Measurements from ENCODE around the gene CDH13.
A peak's percentile ranks its signal among the peaks of the same experiment; 100 is the strongest.

The CDH13 gene

DNA sequence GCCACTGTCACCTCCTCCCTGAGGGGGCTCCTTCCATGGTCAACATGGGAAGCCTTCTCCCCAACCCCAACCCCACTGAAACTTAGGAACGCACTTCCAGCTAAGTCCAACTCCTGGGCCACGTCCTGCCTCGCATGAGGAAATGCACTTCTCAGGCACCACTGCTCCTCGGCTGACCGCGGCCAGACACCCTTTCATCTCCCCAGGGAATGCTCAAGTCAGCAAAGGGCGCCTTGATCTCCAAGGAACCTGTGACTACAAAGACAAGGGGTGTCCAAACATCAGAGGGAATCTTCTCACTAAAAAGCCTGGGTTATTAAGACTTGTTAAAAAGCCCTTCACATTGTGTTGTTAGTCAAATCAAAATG lies 1056.1 kb downstream of the CDH13 start:
- TF ChIP-seq EZH2phosphoT487 (IDR thresholded peaks at IDR 0.05; ENCODE audit: low read depth): no peak
- TF ChIP-seq, protein P1, sequence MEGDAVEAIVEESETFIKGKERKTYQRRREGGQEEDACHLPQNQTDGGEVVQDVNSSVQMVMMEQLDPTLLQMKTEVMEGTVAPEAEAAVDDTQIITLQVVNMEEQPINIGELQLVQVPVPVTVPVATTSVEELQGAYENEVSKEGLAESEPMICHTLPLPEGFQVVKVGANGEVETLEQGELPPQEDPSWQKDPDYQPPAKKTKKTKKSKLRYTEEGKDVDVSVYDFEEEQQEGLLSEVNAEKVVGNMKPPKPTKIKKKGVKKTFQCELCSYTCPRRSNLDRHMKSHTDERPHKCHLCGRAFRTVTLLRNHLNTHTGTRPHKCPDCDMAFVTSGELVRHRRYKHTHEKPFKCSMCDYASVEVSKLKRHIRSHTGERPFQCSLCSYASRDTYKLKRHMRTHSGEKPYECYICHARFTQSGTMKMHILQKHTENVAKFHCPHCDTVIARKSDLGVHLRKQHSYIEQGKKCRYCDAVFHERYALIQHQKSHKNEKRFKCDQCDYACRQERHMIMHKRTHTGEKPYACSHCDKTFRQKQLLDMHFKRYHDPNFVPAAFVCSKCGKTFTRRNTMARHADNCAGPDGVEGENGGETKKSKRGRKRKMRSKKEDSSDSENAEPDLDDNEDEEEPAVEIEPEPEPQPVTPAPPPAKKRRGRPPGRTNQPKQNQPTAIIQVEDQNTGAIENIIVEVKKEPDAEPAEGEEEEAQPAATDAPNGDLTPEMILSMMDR (IDR thresholded peaks at IDR 0.05; ENCODE audit: low read depth, low read length): no peak
- Histone ChIP-seq H2AFZ (ENCODE audit: low read depth, low read length) (no peak overlapping the region), H3K9ac (ENCODE audit: low read length) (no peak overlapping the region), H3K4me2 (ENCODE audit: low read length) (no peak overlapping the region), H4K20me1 (ENCODE audit: insufficient read depth, low read length) (no peaks in the 10 kb centered on the region), H3K27ac (ENCODE audit: low read length) (no peak overlapping the region), H3K4me1 (ENCODE audit: low read length) (no peaks in the 10 kb centered on the region), H3K27me3 (ENCODE audit: low read depth, low read length) (0 out of 2 replicates have a peak, but pooled peaks cover 7% of the 10 kb centered on the region), H3K36me3 (replicated peaks; ENCODE audit: low read depth, low read length) (no peaks in the 10 kb centered on the region), H3K9me3 (ENCODE audit: insufficient read depth, low read length) (no peaks in the 10 kb centered on the region), H3K79me2 (ENCODE audit: low read length) (no peaks in the 10 kb centered on the region), H3K4me3 (ENCODE audit: low read length) (no peak overlapping the region)

DNA sequence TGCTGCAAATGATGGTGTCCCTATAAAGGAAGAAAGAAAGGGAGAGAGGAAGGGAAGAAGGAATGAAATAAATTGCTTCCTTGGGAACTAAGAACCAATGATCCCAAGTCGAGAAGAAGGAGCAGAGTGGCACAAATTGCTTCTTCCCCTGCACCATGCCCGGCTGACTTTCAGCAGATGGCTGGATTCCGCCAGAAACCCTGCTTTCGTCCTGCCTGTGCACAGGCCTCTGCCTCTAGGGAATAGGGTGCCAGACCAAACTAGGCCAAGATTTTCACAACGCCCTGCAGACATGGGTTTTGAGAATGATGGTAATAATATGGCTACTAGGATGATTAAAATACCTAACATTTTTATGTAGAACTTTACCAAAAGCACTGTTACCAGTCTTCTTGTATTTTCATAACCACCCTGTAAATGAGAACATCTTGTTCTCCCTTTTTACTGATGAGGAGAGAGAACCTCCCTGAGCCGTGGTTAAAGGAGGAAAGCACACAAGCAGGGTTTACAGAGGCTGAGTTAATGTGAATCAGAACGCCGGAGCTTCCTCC lies 1058.9 kb downstream of the CDH13 start:
- H2AFZ ChIP-seq (ENCODE audit: low read depth, low read length): no peak overlapping the region
- H3K27ac ChIP-seq (ENCODE audit: low read length): no peak overlapping the region
- no peaks in the 10 kb centered on the region for H3K9me3 ChIP-seq (ENCODE audit: insufficient read depth, low read length)
- no peak overlapping the region for H3K4me2 ChIP-seq (ENCODE audit: low read length)
- no peaks in the 10 kb centered on the region for H3K27me3 ChIP-seq (ENCODE audit: low read depth, low read length)
- no peak for TF ChIP-seq EZH2phosphoT487 (IDR thresholded peaks at IDR 0.05; ENCODE audit: low read depth)
- TF ChIP-seq, protein P1 (IDR thresholded peaks at IDR 0.05; ENCODE audit: low read depth, low read length): no peak
- H3K4me3 ChIP-seq (ENCODE audit: low read length): no peak overlapping the region
- no peaks in the 10 kb centered on the region for H3K79me2 ChIP-seq (ENCODE audit: low read length)
- H4K20me1 ChIP-seq (ENCODE audit: insufficient read depth, low read length): no peaks in the 10 kb centered on the region
- H3K4me1 ChIP-seq (ENCODE audit: low read length): peaks cover 19% of the 10 kb centered on the region
- H3K9ac ChIP-seq (ENCODE audit: low read length): no peak overlapping the region
- no peaks in the 10 kb centered on the region for H3K36me3 ChIP-seq (replicated peaks; ENCODE audit: low read depth, low read length)

DNA sequence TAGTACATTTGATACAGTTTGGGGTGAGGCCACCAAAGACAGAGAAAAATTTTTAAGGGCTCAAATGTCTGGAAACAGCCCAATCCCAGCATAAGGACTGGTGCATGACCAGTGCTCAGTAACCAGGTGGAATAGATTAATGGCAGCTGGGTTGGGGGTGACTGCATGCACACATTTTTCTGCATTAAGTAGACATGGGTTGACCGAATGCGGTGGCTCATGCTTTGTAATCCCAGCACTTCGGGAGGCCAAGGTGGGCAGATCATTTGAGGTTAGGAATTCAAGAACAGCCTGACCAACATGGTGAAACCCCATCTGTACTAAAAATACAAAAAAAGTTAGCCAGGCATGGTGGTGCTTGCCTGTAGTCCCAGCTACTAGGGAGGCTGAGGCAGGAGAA lies 1060.0 kb downstream of the CDH13 start:
- H4K20me1 ChIP-seq (ENCODE audit: insufficient read depth, low read length): no peaks in the 10 kb centered on the region
- H3K27ac ChIP-seq (ENCODE audit: low read length): no peak overlapping the region
- H3K9me3 ChIP-seq (ENCODE audit: insufficient read depth, low read length): no peaks in the 10 kb centered on the region
- H3K36me3 ChIP-seq (replicated peaks; ENCODE audit: low read depth, low read length): no peaks in the 10 kb centered on the region
- H3K4me2 ChIP-seq (ENCODE audit: low read length): no peak overlapping the region
- H3K9ac ChIP-seq (ENCODE audit: low read length): no peak overlapping the region
- TF ChIP-seq, protein P1 (IDR thresholded peaks at IDR 0.05; ENCODE audit: low read depth, low read length): no peak
- TF ChIP-seq EZH2phosphoT487 (IDR thresholded peaks at IDR 0.05; ENCODE audit: low read depth): no peak
- no peaks in the 10 kb centered on the region for H3K79me2 ChIP-seq (ENCODE audit: low read length)
- H3K27me3 ChIP-seq (ENCODE audit: low read depth, low read length): no peaks in the 10 kb centered on the region; the same call in 1 of the 2 replicates
- H2AFZ ChIP-seq (ENCODE audit: low read depth, low read length): no peak overlapping the region
- no peak overlapping the region for H3K4me3 ChIP-seq (ENCODE audit: low read length)
- H3K4me1 ChIP-seq (ENCODE audit: low read length): peaks cover 19% of the 10 kb centered on the region

DNA sequence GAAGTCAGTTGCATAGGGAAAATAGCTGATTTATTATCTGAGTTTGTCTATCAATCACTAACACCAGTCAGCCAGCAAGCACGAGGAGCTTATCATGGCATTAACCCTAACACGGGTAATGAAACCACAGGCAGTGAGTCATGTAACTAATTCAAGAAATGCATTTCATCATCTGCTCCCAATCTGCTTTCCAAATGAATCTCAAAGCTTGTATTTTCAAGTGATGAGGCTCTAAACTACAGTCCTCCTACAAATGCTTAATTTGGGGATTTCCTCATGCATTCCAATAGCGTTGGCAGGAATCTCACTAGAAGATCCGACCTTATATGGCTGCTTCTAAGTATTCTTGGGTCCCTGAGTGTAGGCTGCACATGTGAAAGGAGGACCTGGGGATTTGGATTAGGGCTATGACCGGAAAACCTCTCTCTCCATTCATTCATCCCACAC lies 1062.6 kb downstream of the CDH13 start:
- Histone ChIP-seq H3K79me2 (ENCODE audit: low read length) (no peaks in the 10 kb centered on the region), H3K4me2 (ENCODE audit: low read length) (peak overlapping the region; percentile 36), H3K27me3 (ENCODE audit: low read depth, low read length) (peaks cover 15% of the 10 kb centered on the region), H3K4me1 (ENCODE audit: low read length) (peaks cover 19% of the 10 kb centered on the region), H3K4me3 (ENCODE audit: low read length) (no peak overlapping the region), H3K36me3 (replicated peaks; ENCODE audit: low read depth, low read length) (no peaks in the 10 kb centered on the region), H3K9ac (ENCODE audit: low read length) (no peak overlapping the region), H3K9me3 (ENCODE audit: insufficient read depth, low read length) (no peaks in the 10 kb centered on the region), H2AFZ (ENCODE audit: low read depth, low read length) (no peak overlapping the region), H3K27ac (ENCODE audit: low read length) (no peak overlapping the region), H4K20me1 (ENCODE audit: insufficient read depth, low read length) (no peaks in the 10 kb centered on the region)
- TF ChIP-seq, protein P1 (IDR thresholded peaks at IDR 0.05; ENCODE audit: low read depth, low read length): no peak
- TF ChIP-seq EZH2phosphoT487 (IDR thresholded peaks at IDR 0.05; ENCODE audit: low read depth): no peak

All from OCI-LY3 (cell line).